ENCODE measurements around the gene C12orf57. TPM values are rescaled to one million over a fixed set of nuclear protein-coding genes. Genes with fewer than 3 reads are reported as not detected.
"Not testable (repeated sequence)": the region's sequence is repeated elsewhere in the genome, so short reads cannot be mapped to it uniquely, and the experiment has no call there.

Gene C12orf57
- total RNA-seq, 1 experiment from 2014 or later: 158 TPM

DNA sequence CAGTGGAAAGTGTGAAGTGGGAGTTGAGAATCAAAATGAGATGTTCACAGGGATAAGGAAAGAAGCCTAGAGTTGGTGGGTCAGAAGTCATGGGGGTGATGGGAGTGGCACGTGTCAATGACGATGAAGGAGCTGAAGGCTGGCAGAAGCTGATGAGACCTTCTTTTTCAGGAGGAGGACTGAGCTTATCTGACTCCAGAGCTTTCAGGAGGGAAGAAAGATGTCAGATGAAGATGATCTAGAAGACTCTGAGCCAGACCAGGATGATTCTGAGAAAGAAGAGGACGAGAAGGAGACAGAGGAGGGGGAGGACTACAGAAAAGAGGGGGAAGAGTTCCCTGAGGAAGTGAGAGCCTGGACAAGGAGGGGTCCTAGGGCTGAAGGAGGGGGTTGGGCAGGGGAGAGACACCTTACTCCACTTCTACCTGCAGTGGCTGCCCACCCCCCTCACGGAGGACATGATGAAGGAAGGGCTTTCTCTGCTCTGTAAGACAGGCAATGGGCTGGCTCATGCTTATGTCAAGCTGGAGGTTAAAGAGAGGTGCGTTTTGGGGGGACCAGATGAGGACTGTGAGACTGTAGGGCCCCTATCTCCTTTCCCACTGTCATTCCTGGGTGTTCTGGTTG, 38.3 kb upstream of the C12orf57 start (continued):
- TF ChIP-seq, protein P1, sequence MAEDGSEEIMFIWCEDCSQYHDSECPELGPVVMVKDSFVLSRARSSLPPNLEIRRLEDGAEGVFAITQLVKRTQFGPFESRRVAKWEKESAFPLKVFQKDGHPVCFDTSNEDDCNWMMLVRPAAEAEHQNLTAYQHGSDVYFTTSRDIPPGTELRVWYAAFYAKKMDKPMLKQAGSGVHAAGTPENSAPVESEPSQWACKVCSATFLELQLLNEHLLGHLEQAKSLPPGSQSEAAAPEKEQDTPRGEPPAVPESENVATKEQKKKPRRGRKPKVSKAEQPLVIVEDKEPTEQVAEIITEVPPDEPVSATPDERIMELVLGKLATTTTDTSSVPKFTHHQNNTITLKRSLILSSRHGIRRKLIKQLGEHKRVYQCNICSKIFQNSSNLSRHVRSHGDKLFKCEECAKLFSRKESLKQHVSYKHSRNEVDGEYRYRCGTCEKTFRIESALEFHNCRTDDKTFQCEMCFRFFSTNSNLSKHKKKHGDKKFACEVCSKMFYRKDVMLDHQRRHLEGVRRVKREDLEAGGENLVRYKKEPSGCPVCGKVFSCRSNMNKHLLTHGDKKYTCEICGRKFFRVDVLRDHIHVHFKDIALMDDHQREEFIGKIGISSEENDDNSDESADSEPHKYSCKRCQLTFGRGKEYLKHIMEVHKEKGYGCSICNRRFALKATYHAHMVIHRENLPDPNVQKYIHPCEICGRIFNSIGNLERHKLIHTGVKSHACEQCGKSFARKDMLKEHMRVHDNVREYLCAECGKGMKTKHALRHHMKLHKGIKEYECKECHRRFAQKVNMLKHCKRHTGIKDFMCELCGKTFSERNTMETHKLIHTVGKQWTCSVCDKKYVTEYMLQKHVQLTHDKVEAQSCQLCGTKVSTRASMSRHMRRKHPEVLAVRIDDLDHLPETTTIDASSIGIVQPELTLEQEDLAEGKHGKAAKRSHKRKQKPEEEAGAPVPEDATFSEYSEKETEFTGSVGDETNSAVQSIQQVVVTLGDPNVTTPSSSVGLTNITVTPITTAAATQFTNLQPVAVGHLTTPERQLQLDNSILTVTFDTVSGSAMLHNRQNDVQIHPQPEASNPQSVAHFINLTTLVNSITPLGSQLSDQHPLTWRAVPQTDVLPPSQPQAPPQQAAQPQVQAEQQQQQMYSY (CRISPR knock-in tag; IDR thresholded peaks at IDR 0.05): no peak
- TF ChIP-seq FOXJ3 (CRISPR knock-in tag; IDR thresholded peaks at IDR 0.05; ENCODE audit: borderline replicate concordance) (no peak), ERG (CRISPR knock-in tag; IDR thresholded peaks at IDR 0.05) (no peak), ZNF317 (CRISPR knock-in tag; IDR thresholded peaks at IDR 0.05; ENCODE audit: borderline replicate concordance, low read depth) (no peak), CBFB (CRISPR knock-in tag; IDR thresholded peaks at IDR 0.05; ENCODE audit: low read depth) (no peak), SP1 (CRISPR knock-in tag; conservative IDR thresholded peaks at IDR 0.05) (no peak)
- TF ChIP-seq, protein P2, sequence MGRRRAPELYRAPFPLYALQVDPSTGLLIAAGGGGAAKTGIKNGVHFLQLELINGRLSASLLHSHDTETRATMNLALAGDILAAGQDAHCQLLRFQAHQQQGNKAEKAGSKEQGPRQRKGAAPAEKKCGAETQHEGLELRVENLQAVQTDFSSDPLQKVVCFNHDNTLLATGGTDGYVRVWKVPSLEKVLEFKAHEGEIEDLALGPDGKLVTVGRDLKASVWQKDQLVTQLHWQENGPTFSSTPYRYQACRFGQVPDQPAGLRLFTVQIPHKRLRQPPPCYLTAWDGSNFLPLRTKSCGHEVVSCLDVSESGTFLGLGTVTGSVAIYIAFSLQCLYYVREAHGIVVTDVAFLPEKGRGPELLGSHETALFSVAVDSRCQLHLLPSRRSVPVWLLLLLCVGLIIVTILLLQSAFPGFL (CRISPR knock-in tag; IDR thresholded peaks at IDR 0.05; ENCODE audit: borderline replicate concordance): no peak

GRCh38 chr12:6908141-6908540, 35.7 kb upstream of the C12orf57 start:
- H3K36me3 Mint-ChIP-seq; DNase-seq (ENCODE audit: low spot score); H3K4me1 Mint-ChIP-seq; H3K27ac Mint-ChIP-seq; H3K4me3 Mint-ChIP-seq; ATAC-seq; H3K9me3 Mint-ChIP-seq: not testable (repeated sequence)
- peaks cover 14% of the 10 kb centered on the region for H3K27me3 Mint-ChIP-seq (ENCODE audit: low read depth)
- CTCF ChIA-PET: interaction anchor here (0.6 to 8.0 kb wide), 4 partner anchors 17 to 71 kb away, joined by 3 to 53 read pairs (median 6); partner anchors contain the start of gene SPSB2
- POLR2A ChIA-PET: interaction anchor here (0.6 to 1.1 kb wide), 2 partner anchors 38 to 87 kb away, joined by 3 to 8 read pairs; no protein-coding TSS in a partner anchor

DNA sequence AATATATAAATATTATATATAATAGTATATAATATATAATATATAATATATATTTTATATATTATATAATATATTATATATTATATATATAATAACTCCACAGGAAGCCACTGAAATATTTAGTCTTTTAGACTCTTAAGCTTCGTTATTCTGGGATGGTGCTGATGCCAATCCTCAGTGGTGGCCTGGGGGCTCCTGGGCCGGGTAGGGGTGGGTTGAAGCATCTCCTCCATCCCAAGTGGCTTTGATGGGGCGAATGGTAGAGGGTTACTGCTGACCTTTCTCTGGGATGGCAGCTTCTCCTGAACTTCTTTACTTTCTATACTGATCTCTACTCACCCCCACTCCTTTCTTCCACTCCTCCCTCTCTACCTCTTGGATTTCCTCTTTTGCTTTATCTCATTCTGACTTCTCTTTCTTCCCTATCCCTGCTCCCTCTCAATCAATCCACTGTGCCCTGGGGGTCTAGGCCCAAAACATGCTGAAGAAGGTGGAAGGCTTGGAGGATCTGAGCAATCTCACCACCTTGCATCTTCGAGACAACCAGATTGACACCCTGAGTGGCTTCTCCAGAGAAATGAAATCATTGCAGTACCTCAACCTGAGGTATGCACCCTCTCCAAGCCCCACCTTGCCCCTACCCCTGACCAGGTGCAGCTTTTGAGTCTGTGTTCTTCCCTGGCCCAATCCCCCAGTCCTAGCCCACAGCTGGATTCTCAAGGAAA, 34.2 kb upstream of the C12orf57 start:
- Mint-ChIP-seq H3K4me1 (peaks cover 14% of the 10 kb centered on the region), H3K36me3 (no peaks in the 10 kb centered on the region), H3K9me3 (no peaks in the 10 kb centered on the region), H3K4me3 (no peak overlapping the region), H3K27ac (no peak overlapping the region), H3K27me3 (ENCODE audit: low read depth) (peaks cover 17% of the 10 kb centered on the region)
- ATAC-seq (no peak), DNase-seq (ENCODE audit: low spot score) (no peak)
- TF ChIP-seq JAZF1 (CRISPR knock-in tag; IDR thresholded peaks at IDR 0.05): no peak
- no peak for TF ChIP-seq ZNF396 (CRISPR knock-in tag; IDR thresholded peaks at IDR 0.05; ENCODE audit: borderline replicate concordance)
- TF ChIP-seq FOXP1 (CRISPR knock-in tag; IDR thresholded peaks at IDR 0.05; ENCODE audit: borderline replicate concordance): no peak
- no peak for TF ChIP-seq NFATC4 (CRISPR knock-in tag; IDR thresholded peaks at IDR 0.05)
- no peak for TF ChIP-seq MXD4 (CRISPR knock-in tag; IDR thresholded peaks at IDR 0.05; ENCODE audit: borderline replicate concordance)
- TF ChIP-seq, protein P3, sequence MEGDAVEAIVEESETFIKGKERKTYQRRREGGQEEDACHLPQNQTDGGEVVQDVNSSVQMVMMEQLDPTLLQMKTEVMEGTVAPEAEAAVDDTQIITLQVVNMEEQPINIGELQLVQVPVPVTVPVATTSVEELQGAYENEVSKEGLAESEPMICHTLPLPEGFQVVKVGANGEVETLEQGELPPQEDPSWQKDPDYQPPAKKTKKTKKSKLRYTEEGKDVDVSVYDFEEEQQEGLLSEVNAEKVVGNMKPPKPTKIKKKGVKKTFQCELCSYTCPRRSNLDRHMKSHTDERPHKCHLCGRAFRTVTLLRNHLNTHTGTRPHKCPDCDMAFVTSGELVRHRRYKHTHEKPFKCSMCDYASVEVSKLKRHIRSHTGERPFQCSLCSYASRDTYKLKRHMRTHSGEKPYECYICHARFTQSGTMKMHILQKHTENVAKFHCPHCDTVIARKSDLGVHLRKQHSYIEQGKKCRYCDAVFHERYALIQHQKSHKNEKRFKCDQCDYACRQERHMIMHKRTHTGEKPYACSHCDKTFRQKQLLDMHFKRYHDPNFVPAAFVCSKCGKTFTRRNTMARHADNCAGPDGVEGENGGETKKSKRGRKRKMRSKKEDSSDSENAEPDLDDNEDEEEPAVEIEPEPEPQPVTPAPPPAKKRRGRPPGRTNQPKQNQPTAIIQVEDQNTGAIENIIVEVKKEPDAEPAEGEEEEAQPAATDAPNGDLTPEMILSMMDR (IDR thresholded peaks at IDR 0.05): no peak
- no peak for TF ChIP-seq TEAD4 (CRISPR knock-in tag; IDR thresholded peaks at IDR 0.05)
- TF ChIP-seq KAT7 (CRISPR knock-in tag; IDR thresholded peaks at IDR 0.05; ENCODE audit: borderline replicate concordance): no peak
- no peak for TF ChIP-seq FOXK1 (CRISPR knock-in tag; IDR thresholded peaks at IDR 0.05)
- no peak for TF ChIP-seq CREB1 (CRISPR knock-in tag; IDR thresholded peaks at IDR 0.05)
- TF ChIP-seq MAX (CRISPR knock-in tag; IDR thresholded peaks at IDR 0.05): no peak
- no peak for TF ChIP-seq ZBTB21 (CRISPR knock-in tag; IDR thresholded peaks at IDR 0.05; ENCODE audit: borderline replicate concordance)
- TF ChIP-seq NR3C1 (CRISPR knock-in tag; conservative IDR thresholded peaks at IDR 0.05; ENCODE audit: low read depth): no peak
- TF ChIP-seq MYBL2 (CRISPR knock-in tag; IDR thresholded peaks at IDR 0.05): no peak
- no peak for TF ChIP-seq ZNF138 (CRISPR knock-in tag; conservative IDR thresholded peaks at IDR 0.05)
- TF ChIP-seq, protein P4, sequence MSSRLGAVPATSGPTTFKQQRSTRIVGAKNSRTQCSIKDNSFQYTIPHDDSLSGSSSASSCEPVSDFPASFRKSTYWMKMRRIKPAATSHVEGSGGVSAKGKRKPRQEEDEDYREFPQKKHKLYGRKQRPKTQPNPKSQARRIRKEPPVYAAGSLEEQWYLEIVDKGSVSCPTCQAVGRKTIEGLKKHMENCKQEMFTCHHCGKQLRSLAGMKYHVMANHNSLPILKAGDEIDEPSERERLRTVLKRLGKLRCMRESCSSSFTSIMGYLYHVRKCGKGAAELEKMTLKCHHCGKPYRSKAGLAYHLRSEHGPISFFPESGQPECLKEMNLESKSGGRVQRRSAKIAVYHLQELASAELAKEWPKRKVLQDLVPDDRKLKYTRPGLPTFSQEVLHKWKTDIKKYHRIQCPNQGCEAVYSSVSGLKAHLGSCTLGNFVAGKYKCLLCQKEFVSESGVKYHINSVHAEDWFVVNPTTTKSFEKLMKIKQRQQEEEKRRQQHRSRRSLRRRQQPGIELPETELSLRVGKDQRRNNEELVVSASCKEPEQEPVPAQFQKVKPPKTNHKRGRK (CRISPR knock-in tag; IDR thresholded peaks at IDR 0.05; ENCODE audit: borderline replicate concordance): no peak
- POLR2A ChIA-PET: no interaction called here
- CTCF ChIA-PET: interaction anchor here (4.4 to 9.1 kb wide), 3 partner anchors 16 to 37 kb away, joined by 17 to 53 read pairs (median 45); partner anchors contain the start of gene SPSB2
